Right lobe of liver (tissue), 4 donors: ENCODE results near the gene PLEKHS1.

Experiments used
- POLR2A ChIP-seq: fragments of 450-650 bp; IDR thresholded peaks from one replicate; pipeline ENCODE4 v1.6.1; 2017; ENCODE audit warnings: antibody characterized with exemption, mild to moderate bottlenecking
- TF ChIP-seq, protein P1 (sequence below), 4 donors: fragments of 200-600 bp in 3 of 4; fragments of 450-650 bp in 1 of 4; IDR thresholded peaks; one replicate each; pipeline versions ENCODE4 v1.5.1 to v1.8.0; 2016 to 2022; ENCODE audit warnings: antibody characterized with exemption in 4 of 4, mild to moderate bottlenecking in 2 of 4
- donor health status: DM: no; HTN: no; CAD: no.
- donor health status: DM: no; HTN: no; CAD: no.
- donor health status: DM: no; HTN: yes; CAD: no.

GRCh38 chr10:113806503-113806902 is 55.0 kb downstream of the PLEKHS1 start:
- TF ChIP-seq, protein P1, sequence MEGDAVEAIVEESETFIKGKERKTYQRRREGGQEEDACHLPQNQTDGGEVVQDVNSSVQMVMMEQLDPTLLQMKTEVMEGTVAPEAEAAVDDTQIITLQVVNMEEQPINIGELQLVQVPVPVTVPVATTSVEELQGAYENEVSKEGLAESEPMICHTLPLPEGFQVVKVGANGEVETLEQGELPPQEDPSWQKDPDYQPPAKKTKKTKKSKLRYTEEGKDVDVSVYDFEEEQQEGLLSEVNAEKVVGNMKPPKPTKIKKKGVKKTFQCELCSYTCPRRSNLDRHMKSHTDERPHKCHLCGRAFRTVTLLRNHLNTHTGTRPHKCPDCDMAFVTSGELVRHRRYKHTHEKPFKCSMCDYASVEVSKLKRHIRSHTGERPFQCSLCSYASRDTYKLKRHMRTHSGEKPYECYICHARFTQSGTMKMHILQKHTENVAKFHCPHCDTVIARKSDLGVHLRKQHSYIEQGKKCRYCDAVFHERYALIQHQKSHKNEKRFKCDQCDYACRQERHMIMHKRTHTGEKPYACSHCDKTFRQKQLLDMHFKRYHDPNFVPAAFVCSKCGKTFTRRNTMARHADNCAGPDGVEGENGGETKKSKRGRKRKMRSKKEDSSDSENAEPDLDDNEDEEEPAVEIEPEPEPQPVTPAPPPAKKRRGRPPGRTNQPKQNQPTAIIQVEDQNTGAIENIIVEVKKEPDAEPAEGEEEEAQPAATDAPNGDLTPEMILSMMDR (IDR thresholded peaks at IDR 0.05) = no peak
- TF ChIP-seq POLR2A = no peak
